ENCODE data around the gene ASTN2.

Gene ASTN2

DNA sequence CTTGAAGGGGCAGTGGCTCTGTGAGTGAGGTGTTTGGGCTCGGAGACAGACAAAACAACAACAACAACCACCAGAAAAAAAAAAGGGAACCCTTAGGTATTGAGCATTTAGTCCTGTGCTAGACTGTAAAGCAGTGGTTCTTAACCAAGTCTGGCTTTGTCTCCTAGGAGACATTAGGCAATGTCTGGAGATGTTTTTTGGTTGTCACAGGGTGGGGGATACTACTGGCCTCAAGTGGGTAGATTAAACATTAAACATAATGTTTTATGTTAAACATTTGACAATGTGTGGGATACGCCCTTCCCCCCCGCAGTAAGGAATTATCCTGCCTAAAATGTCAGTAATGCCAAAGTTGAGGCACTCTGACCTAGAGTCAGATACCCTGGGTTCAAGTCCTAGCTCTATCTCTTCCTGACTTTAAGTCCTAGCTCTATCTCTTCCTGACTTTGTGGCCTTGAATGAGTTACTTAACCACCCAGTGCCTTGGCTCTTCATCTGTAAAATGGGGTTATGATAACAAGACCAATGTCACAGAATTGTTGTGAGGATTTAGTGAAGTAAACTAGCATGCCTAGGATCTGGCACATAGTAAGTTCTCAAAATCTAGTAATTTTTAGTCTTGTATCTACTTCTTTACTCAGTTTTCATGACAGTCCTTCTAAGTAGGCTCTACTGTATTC, 725.9 kb downstream of the ASTN2 start:
- no peak for DNase-seq

DNA sequence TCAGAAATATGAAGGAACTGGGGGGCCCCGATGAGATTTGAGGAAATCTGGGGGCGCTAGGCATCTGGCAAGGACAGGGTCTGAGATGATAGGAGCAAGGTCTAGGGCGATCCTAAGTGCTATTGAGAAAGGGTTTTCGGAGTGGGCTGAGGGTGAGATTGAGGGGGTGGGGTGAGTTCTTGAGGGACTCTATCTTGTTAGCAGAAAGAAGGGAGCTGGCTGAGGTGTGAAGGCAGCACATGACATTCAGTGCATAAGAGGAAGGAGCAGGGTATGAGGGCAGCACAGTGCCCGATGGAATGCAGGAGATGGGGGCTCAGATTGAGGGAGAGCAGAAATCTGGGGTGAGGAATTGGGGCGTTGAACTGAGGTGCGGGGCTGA, 727.1 kb downstream of the ASTN2 start:
- DNase-seq, result no peak

DNA sequence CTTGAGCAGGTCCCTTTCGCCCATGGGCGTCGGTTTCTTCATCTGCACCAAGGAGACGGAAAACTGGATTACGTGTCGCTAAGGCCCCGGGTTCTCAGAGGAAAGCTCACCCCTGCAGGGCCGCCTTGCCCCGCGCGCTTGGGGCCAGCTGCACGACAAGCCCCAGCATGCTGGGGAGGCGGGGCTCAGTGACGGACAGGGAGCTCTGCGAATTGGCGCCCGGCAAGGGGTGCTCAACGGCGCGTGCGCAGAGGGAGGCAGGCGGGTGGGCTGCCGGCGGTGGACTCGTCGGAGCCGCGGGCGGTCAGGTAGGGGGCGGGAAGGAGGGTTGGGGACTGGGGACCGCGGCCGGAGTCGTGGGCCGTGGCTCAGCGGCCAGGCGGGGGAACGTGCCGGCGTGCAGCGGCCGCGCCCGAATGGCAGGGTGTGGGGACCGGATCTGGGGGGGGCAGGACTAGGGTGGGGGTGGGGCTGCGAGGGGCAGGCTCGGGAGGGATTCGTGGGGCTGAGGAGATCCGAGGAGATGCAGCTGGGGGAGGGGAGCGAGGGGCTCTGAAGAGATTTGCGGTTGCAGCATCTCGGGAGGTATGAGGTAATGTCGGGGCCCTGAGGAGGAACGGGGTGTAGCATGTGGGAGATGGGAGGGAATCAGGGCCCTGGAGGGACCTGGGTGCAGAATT, 727.6 kb downstream of the ASTN2 start, which contains the start of gene TRIM32:
Gene TRIM32, plus strand, starts transcription at position 232 of the 680 bp plus-strand sequence. CDS start 10,438 bp downstream, outside the sequence.
- DNase-seq, result peak; percentile 89

DNA sequence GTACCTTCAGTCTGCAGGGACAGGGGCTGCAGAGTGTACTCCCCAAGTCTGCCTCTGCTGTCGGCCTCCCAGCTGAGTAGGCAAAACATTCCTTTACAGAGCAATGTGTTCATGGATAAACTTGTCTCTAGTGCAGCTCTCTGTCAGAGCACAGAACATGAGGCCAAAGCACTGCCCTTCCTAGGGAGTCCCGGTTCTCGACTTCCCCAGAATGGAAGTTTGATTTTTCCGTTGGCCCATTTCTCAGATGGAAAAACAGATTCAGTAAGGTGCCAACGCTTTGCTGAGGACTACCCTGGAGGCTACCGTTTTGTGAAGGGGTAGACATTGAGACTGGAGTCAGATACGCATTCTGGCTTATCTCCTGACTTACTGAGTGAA, 728.2 kb downstream of the ASTN2 start:
- peak; percentile 64 for DNase-seq

DNA sequence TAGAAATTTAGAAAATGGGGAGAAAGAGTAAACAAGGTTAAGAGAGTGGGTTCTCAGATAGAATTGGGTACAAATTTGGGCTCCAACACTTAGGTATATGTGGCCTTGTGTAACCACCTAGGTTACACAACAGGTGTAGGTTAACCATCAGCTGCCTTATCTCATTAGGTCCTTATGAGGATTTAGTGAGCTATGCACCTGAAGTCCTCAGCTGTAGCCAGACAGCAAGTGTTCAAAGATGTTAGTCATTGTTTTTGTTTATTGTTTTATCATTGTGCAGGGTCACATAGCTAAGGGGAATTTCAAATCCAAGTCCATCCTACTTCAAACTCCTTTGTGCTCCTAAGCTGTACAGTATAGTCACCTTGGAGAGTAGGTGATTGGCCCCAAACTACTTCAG, 728.7 kb downstream of the ASTN2 start:
- DNase-seq, result no peak

DNA sequence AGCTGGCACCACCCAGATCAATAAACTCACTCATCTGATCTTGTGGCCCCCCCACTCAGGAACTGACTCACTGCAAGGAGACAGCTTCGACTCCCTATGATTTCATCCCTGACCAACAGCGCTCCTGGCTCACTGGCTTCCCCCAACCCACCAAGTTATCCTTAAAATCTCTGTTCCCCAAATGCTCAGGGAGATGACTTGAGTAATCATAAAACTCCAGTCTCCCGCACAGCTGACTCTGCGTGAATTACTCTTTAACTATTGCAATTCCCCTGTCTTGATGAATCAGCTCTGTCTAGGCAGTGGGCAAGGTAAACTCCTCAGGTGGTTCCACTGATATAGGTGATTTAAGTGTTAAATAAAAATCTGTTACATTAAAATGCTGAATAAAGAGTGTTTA, 729.7 kb downstream of the ASTN2 start:
- DNase-seq, result no peak

DNA sequence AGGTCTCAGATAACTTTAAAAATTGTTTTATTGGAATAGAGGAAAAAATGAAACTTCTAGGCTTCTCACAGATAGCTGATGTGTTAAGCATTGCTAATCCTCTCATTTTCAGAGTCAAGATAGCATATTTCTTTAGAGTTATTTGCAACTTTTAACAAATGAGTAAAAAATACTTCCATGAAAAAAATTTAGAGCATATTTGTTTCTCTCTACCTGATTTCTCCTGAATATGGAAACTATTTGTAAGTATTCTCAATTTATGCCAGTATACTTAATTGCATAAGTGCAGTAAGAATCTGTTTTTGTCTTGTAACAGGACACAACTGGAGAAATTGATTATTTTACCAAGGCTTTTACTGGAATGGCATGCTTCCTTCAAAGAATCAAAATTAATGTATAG, 731.3 kb downstream of the ASTN2 start:
- no peak for DNase-seq

DNA sequence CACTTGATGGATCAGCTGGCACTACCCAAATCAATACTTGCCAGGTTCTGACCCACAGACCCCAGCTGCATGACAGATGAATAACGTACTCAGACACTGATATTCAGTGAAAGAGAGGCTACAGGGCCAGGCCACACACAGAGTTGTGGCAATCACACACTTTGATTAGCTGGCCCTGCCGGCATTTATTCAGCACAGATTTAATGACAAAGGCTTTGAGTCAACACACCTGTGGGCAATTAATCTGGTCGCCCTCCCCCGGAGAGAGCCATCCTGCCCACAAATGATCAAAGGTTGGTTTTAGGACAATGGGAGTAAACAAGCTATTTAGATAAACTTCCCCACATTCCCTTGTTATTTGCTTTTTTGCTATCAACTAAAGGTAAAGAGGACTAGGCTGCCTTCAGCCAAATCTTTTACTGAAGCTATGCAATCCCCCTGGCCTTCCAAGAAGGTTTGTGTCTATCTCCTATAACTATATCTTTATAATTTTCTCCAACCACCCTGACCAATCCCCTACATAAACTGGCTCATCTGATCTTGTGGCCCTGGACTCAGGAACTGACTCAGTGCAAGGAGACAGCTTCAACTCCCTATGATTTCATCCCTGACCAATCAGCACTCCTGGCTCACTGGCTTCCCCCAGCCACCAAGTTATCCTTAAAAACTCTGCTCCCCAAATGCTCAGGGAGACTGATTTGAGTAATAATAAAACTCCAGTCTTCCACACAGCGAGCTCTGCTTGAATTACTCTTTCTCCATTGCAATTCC, 740.5 kb downstream of the ASTN2 start:
- no peak for DNase-seq

DNA sequence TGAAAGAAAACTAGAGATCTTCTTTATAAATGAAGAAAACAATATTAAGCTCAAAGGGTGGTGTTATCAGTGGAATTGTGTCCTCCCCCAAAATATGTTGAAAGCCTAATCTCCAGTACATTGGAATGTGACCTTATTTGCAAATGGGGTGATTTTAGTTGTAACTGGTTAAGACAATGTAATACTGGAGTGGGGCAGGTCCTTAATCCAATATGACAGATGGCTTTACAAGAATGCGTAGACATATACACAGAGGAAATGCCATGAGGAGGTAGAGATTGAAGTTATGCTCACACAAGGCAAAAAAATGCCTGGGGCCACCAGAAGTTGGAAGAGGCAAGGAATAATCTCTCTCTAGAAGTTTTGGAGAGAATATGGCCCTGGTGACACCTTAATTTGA, 741.5 kb downstream of the ASTN2 start:
- no peak for DNase-seq

DNA sequence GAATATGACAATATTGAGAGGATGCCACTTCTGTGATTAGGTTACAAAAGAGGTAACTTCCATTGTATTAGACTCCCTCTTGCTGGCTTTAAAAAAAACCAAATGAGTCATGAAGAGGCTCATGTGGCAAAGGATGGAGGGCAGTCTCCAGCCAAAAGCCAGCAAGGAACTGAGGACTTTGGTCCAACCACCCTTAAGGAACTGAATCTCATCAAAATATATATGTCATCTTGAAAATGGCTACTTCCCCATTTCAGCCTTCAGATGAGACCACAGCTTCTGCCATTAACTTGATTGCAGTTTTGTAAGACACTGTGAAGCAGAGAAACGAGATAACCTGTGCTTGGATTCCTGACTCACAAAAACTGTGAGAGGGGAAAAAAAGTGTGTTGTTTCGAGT, 743.3 kb downstream of the ASTN2 start:
- DNase-seq, result no peak

DNA sequence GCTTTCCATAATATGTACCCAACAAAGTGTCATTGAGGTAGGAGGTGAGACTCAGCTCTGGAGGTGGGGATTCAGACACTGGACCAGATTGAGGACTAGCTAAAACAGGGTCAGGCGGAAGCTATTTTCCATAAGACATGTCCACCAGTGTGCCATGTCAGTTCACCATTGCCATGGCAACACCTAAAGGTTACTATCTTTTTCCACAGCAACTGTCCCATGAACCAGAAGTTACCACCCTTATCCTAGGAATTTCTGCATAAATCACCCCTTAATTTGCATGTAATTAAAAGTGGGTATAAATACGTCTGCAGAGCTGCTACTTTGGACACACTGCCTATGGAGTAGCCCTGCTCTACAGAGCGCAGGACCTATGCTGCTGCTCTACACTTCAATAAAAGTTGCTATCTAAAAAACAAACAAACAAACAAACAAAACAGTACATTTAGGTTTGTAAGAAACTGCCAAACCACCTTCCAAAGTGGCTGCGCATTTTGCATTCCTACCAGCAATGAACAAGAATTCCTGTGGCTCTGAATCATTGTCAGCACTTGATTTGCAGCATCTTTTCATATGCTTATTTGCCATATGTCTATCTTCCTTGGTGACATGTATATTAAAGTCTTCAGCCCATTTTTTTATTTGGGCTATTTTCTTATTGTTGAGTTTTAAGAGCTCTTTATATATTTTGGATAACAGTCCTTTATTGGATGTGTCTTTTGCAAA, 745.7 kb downstream of the ASTN2 start:
- no peak for DNase-seq

DNA sequence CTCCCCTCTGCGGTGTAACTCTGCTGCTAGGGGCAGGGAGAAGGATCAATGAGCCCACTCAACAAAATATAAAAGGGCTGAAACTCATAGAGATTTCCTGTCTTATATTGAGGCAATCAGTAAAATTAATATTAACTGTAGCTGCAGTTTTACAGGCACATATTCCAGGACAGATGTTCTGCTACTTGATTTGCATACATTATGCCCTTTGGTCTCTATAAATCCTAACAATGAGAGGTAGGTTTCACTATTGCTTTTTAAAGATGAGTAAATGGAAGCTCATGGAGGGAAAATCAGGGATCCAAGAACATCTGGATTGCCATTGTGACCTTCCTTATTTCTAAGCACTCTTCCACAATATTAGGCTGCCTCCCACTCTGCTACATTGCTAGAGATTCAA, 751.3 kb downstream of the ASTN2 start:
- no peak for DNase-seq

DNA sequence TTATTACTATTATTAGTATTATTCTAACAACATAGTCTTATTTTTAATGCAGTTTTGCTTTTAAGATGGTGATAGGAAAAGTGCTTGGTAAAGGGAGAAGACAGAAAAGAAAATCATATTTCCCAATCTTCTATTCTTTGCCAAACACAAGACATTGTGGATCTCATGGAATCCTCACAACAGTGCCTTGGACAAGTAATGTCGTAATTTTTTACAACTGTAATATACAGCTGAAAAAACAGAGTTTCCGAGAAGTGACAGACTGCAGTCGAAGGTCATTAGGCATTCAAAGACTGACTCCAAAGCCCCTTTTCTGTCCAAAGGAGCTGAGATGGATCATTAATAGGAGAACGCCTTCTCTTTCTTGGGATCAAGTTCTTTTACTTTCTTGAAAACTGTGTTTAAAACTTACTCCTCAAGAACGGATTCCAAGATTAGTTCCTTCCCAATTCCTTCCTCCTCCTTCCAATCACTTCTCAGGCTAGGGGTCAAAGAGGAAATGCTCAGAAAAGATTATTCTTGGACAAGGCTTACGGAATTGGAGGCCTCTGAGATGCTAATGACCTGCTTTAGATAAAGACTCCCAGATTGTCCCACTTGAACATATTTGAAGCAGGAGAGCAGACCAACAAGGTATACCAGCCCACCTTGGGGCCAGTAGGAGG, 752.1 kb downstream of the ASTN2 start:
- DNase-seq, result no peak

DNA sequence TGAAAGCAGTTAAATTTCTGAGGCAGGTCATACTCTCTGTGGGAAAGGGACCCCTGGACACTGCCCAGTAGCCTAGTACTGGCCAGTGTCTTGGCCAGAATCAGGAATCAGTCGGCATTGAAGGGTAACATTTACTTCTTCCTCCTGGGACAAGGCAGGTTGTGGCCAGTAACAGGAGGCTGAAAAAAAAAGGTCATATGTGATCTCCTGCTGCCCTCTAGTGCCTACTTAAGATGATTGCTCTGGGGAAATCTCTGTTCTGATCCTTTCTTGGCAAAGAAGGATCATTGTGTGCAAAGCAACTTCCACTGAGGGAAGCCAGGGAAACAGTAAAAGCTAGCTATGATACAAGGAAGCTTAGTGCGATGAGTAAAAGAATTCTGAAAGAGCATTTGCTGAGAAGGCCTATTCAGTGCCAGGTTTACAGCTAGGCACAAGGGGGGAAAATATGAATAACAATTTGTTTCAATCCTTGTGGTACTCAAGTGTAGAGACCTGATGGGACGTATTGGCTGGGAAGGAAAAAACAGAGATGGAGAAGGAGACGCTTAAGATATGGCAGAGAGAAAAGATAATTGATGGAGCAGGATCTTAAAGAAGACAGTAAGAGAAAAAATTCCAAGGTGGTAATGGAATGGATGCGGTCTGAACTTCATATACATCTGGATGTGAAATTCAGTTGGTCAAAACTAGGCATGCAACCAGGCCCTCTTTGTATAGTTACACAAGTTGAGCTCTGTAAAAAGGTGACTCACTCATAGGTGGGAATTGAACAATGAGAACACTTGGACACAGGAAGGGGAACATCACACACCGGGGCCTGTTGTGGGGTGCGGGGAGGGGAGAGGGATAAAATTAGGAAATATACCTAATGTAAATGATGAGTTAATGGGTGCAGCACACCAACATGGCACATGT, 753.6 kb downstream of the ASTN2 start:
- DNase-seq, result peak; percentile 74

DNA sequence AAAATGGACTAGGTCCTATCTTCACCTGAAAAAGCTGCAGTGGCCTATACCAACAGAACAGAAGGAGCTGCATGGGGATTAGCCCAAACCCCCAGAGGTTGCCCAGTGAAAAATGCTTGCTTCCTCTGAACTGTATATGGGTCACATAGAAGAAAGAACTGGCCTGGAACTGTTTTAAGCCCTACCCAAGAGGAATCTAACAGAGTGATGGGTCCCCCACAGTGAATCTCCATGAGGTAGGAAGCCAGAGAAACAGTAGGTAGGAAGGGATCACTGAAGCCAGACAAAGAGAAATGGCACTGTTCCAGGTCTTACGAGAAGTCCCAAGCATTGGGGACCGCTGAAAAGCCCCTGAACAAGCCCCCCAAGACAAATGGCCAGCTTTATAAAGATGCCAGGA, 756.6 kb downstream of the ASTN2 start:
- no peak for DNase-seq

DNA sequence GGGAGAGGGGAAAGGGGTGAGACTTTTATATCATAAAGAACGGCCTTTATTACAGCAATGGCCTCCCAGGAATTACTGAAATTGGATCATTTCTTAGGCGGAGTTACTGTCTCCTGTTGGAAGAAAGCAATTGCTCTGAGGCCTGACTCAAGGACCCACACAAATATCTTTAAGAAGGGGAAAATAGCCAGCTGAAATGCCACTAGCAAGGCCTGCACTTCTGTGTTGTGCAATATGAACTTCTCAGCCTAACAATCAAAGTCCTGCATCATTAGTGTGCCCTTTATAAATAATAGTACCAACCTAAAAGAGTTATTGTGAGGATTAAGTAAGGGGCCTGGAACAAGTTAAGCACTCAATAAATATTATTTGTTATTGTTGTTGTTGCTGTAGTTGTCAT, 757.9 kb downstream of the ASTN2 start:
- DNase-seq, result no peak

DNA sequence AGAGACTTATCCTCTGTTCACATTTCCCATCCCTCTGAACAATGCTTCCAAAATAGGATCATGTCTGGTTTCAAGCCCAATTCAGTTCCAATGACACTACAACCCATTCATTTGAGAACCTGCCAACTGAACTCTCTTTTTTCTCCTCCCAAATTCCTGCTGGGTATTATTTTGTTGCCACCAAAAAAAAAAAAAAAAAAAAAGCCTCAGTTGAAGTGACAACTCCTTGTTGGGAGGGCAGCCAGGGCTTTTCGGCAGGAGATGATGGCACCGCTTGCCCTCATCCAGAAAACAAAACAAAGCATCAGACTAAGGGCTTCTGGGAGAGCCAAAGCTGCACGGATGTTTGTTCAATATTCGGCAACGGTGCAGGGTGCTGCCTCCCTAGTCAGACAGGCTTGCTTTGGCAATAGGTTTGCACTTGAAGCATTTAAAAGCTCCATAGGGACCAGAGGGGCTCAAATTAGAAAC, 758.3 kb downstream of the ASTN2 start:
- DNase-seq, result no peak

DNA sequence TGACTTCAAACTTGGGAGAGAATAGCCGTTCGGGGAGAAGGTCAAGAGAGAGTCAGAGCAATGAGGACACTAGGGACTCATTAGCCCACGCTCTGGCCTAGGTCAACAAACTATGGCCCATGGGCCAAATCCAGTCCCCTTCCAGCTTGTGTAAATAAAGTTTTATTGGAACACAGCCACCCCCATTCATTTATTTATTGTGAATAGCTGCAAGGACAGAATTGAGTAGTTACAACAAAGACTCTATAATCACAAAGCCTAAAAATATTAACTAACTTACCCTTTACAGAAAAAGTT, 760.9 kb downstream of the ASTN2 start:
- DNase-seq, result no peak

DNA sequence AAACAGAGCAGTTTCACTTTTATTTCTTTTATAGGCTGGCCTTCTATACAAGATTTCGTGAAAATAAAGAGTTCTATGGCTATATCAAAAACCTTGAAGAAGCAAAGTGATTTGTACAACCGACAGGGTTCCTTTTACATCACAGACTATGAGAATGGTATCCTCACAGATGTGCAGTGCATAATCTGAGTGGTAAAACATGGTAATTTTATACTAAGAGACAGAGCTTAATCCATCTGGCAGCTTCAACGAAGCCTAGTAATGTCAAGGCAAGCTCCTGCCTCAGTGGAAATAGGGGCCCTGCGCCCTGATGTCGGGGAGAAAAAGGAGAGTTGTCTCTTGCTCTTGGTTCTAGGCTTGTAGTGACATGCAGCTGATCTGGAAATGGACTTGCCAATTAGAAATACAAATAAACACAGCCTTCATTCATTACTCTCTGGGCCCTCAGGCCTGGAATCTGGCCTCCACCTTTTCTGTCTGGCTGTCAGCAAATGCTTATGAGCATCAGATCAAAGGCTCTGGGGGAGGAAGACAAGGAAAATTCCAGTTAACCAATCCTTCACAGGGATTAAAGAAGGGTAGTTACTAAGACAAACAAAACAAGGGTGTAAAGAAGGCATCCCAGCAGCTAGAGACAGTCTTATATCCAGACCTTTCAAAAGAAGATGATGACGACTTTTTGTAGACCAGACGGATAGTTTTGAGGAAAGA, 761.4 kb downstream of the ASTN2 start:
- DNase-seq, result peak; percentile 28

DNA sequence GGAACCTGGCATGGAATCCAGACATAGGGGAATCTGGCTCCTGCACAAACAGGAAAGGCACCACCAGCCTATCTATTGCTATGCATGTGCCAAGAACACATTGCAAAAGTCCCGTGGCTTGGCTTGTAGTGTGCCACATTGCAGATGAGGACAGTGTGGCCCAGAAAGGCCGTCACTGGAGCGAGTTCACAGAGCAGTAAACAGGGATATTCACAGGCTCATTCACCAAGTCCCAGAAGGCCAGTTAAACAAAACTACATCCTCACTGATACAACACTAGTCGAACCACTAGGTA, 767.4 kb downstream of the ASTN2 start:
- no peak for DNase-seq
